BLaER1 (cell line): ENCODE data around the gene PLPP1.

Experiments used
- H3K27ac ChIP-seq: shearing (Covaris generic); formaldehyde crosslinking; 2 replicates; pipeline ENCODE4 v1.8.1; 2022
- H3K27me3 ChIP-seq: shearing (Covaris generic); formaldehyde crosslinking; 2 replicates; pipeline ENCODE4 v1.8.1; 2022
- H3K36me3 ChIP-seq: shearing (Covaris generic); formaldehyde crosslinking; 2 replicates; pipeline ENCODE4 v1.8.1; 2022
- H3K4me1 ChIP-seq: shearing (Covaris generic); formaldehyde crosslinking; 2 replicates; pipeline ENCODE4 v1.8.1; 2022
- H3K4me2 ChIP-seq: shearing (Covaris generic); formaldehyde crosslinking; 2 replicates; pipeline ENCODE4 v1.8.1; 2022
- H3K4me3 ChIP-seq: shearing (Covaris generic); formaldehyde crosslinking; 2 replicates; pipeline ENCODE4 v1.8.1; 2022
- H3K9ac ChIP-seq: shearing (Covaris generic); formaldehyde crosslinking; 2 replicates; pipeline ENCODE4 v1.8.1; 2022
- H3K9me3 ChIP-seq: shearing (Covaris generic); formaldehyde crosslinking; 2 replicates; pipeline ENCODE4 v1.8.1; 2022
- H4K20me1 ChIP-seq: shearing (Covaris generic); formaldehyde crosslinking; 2 replicates; pipeline ENCODE4 v1.8.1; 2022
- Cebpa-rat ChIP-seq: shearing (Covaris generic); IDR thresholded peaks from 2 replicates; pipeline ENCODE4 v1.8.1; 2022

Gene PLPP1

DNA sequence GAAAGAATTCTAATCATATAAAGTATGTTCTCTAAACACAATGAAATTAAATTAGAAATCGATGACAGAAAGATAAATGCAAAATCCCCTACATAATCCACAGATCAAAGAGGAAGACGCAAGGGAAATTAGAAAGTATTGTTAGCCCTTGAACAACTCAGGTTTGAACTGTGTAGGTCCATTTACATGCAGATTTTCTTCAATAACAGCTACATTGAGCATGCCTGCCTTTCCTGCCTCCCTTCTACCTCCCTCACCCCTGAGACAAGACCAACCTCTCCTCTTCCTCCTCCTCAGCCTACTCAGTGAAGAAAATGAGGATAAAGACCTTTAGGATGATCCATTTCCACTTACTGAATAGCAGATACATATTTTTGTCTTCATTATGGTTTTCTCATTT lies 75.2 kb downstream of the PLPP1 start:
- H4K20me1 ChIP-seq: no peaks in the 10 kb centered on the region
- no peak for TF ChIP-seq Cebpa-rat
- H3K4me3 ChIP-seq: no peak overlapping the region
- no peak overlapping the region for H3K4me2 ChIP-seq
- no peak overlapping the region for H3K9ac ChIP-seq
- H3K36me3 ChIP-seq: no peaks in the 10 kb centered on the region
- H3K27ac ChIP-seq: no peak overlapping the region
- H3K9me3 ChIP-seq: no peaks in the 10 kb centered on the region
- no peaks in the 10 kb centered on the region for H3K27me3 ChIP-seq
- no peaks in the 10 kb centered on the region for H3K4me1 ChIP-seq

- no peaks in the 10 kb centered on the region for H3K27me3 ChIP-seq
- H3K27ac ChIP-seq: no peak overlapping the region
- H3K4me2 ChIP-seq: no peak overlapping the region
- H3K36me3 ChIP-seq: no peaks in the 10 kb centered on the region
- H3K9ac ChIP-seq: no peak overlapping the region
- TF ChIP-seq Cebpa-rat: no peak
- H4K20me1 ChIP-seq: no peaks in the 10 kb centered on the region
- no peaks in the 10 kb centered on the region for H3K4me1 ChIP-seq
- no peaks in the 10 kb centered on the region for H3K9me3 ChIP-seq
- H3K4me3 ChIP-seq: no peak overlapping the region
Observed at GRCh38 chr5:55456216-55456895, 78.4 kb downstream of the PLPP1 start.

GRCh38 chr5:55454282-55454681 lies 80.5 kb downstream of the PLPP1 start:
- no peaks in the 10 kb centered on the region for H3K4me1 ChIP-seq
- H4K20me1 ChIP-seq: no peaks in the 10 kb centered on the region
- no peak for TF ChIP-seq Cebpa-rat
- H3K9ac ChIP-seq: no peak overlapping the region
- H3K36me3 ChIP-seq: no peaks in the 10 kb centered on the region
- no peak overlapping the region for H3K27ac ChIP-seq
- H3K4me2 ChIP-seq: no peak overlapping the region
- H3K4me3 ChIP-seq: no peak overlapping the region
- H3K27me3 ChIP-seq: no peaks in the 10 kb centered on the region
- no peaks in the 10 kb centered on the region for H3K9me3 ChIP-seq

DNA sequence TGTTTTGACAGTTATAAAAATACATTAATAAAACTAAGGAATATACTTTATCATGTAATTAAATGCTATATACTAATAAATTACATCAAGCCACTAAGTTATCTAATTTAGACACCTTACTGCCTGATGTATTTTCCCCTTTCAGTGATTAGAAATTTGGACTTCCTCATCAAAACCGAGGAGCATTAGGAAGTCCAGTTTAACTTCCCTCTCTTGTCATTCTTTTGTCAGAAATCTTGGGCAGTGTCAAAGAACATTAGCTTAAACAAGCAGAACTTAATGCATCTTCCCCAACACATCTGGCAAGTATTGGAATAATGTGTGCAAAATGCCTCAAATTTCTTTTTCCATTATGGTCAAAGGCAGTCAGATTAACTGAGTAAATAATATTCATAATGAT lies 81.6 kb downstream of the PLPP1 start:
- Histone ChIP-seq H3K27me3 (no peaks in the 10 kb centered on the region), H3K4me3 (no peak overlapping the region), H3K27ac (no peak overlapping the region), H3K4me1 (no peaks in the 10 kb centered on the region), H3K9ac (no peak overlapping the region), H3K4me2 (no peak overlapping the region), H3K36me3 (no peaks in the 10 kb centered on the region), H3K9me3 (no peaks in the 10 kb centered on the region), H4K20me1 (no peaks in the 10 kb centered on the region)
- TF ChIP-seq Cebpa-rat: no peak

DNA sequence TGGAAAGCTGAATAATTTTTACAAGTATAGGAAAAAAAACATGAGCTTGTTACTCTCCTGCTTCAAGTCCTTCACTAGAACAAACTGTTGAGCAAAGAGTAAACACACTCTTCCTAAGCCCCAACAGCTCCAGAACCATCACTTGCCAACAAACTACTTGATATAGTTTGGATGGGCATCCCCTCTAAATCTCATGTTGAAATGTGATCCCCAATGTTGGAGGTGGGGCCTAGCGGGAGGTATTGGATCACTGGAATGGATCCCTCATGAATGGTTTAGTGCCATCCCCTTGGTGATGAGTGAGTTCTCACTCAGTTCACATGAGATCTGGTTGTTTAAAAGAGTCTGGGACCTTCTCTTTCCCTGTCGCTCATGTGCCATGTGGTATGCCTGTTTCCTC lies 82.8 kb downstream of the PLPP1 start:
- H3K9ac ChIP-seq: no peak overlapping the region
- H3K9me3 ChIP-seq: no peaks in the 10 kb centered on the region
- H3K4me2 ChIP-seq: no peak overlapping the region
- no peaks in the 10 kb centered on the region for H3K27me3 ChIP-seq
- no peaks in the 10 kb centered on the region for H3K4me1 ChIP-seq
- no peaks in the 10 kb centered on the region for H4K20me1 ChIP-seq
- no peak for TF ChIP-seq Cebpa-rat
- H3K4me3 ChIP-seq: no peak overlapping the region
- no peaks in the 10 kb centered on the region for H3K36me3 ChIP-seq
- H3K27ac ChIP-seq: no peak overlapping the region

- no peak overlapping the region for H3K9ac ChIP-seq
- TF ChIP-seq Cebpa-rat: no peak
- no peak overlapping the region for H3K27ac ChIP-seq
- no peak overlapping the region for H3K4me3 ChIP-seq
- H3K36me3 ChIP-seq: no peaks in the 10 kb centered on the region
- no peak overlapping the region for H3K4me2 ChIP-seq
- no peaks in the 10 kb centered on the region for H3K27me3 ChIP-seq
- H3K9me3 ChIP-seq: no peaks in the 10 kb centered on the region
- no peaks in the 10 kb centered on the region for H3K4me1 ChIP-seq
- H4K20me1 ChIP-seq: no peaks in the 10 kb centered on the region
Observed at GRCh38 chr5:55450050-55450765, 84.6 kb downstream of the PLPP1 start.

DNA sequence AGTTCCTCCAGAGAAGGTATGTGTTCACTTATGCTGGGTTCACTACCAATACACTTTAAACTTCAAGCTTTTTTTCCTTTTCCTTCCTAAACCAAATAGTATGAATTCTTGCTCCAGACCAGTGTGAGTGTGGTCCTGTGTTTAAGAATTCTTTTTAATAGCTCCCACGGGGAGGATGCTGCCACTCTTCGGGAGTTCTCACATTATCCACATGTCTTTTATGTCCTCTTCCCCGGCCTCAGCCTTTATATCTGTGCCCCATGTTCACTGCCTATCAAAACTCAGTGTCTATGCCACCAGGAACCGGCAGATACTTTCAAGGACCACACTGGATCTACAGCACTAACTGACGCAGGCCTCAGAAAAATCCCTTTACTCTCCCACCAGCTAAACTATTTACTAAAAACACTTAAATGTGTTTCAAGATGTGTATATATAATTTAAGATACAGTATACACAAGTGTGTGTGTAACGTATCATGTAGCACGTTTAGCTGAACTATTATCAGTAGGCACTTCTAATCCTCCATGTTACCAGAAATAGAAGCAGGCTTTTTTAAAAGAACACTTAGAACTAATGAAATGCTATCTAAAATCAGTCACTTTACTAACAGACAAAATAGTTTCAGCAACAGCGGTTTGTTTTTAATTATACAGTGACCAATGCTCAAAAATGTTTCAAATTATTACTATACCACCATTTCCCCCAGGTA lies 88.0 kb downstream of the PLPP1 start:
- H3K4me3 ChIP-seq: no peak overlapping the region
- H3K4me1 ChIP-seq: no peaks in the 10 kb centered on the region
- H3K27me3 ChIP-seq: no peaks in the 10 kb centered on the region
- no peaks in the 10 kb centered on the region for H3K36me3 ChIP-seq
- no peak overlapping the region for H3K27ac ChIP-seq
- H3K9ac ChIP-seq: no peak overlapping the region
- H3K9me3 ChIP-seq: no peaks in the 10 kb centered on the region
- H4K20me1 ChIP-seq: no peaks in the 10 kb centered on the region
- TF ChIP-seq Cebpa-rat: no peak
- H3K4me2 ChIP-seq: no peak overlapping the region

DNA sequence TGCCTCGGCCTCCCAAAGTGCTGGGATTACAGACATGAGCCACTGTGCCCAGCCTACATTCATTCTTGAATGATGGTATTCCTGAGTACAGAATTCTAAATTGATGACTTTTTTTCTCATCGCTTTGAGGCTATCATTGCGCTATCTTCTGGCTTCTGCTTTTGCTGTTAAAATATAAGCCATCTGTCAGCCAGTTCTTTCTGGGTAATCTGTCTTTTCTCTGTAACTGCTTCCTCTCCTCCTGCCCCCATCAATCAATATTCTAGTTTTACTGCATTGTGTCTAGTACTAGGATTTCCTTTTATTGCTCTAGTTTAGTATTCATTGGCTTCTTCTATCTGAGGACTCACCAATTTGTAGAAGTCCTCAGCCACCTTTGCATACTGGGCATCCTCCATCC lies 89.0 kb downstream of the PLPP1 start:
- H3K9me3 ChIP-seq: no peaks in the 10 kb centered on the region
- no peaks in the 10 kb centered on the region for H4K20me1 ChIP-seq
- no peak overlapping the region for H3K4me2 ChIP-seq
- no peaks in the 10 kb centered on the region for H3K36me3 ChIP-seq
- H3K4me1 ChIP-seq: no peaks in the 10 kb centered on the region
- H3K4me3 ChIP-seq: no peak overlapping the region
- H3K27ac ChIP-seq: no peak overlapping the region
- H3K9ac ChIP-seq: no peak overlapping the region
- no peak for TF ChIP-seq Cebpa-rat
- no peaks in the 10 kb centered on the region for H3K27me3 ChIP-seq

DNA sequence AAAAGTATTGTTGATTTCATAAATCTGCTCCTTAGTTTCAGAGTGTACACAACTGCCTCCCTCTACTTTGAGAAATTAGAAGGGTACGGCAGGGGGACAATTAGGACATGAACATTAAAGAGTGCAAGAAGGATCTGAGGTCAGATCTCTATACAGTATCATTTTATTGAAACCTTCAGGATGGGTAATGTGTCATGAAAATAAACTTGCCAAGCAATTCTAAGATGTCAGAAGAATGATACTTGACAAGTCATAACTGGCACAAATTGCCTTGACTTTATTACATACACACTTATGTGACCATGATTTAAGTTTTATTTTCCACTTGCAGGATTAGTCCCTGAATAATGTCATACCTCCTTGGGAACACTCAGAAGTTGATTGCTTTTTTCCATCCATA lies 92.8 kb downstream of the PLPP1 start:
- Histone ChIP-seq H3K27me3 (no peaks in the 10 kb centered on the region), H3K4me1 (no peaks in the 10 kb centered on the region), H3K9ac (no peak overlapping the region), H3K9me3 (no peaks in the 10 kb centered on the region), H3K4me3 (no peak overlapping the region), H3K36me3 (0 out of 2 replicates have a peak, but pooled peaks cover 7% of the 10 kb centered on the region), H4K20me1 (no peaks in the 10 kb centered on the region), H3K27ac (no peak overlapping the region), H3K4me2 (no peak overlapping the region)
- TF ChIP-seq Cebpa-rat: no peak
